Lung (tissue), 12 donors: ENCODE results near the gene CHD6. TPM values are rescaled to one million over a fixed set of nuclear protein-coding genes. Genes with fewer than 3 reads are reported as not detected.
"Not testable (repeated sequence)": the region's sequence is repeated elsewhere in the genome, so short reads cannot be mapped to it uniquely, and the experiment has no call there.

Source experiments
- ATAC-seq: fragments of 200-7000 bp; cut with Tn5 transposase; one replicate; pipeline ENCODE4 v1.9.1; 2020; ENCODE audit warnings: moderate number of reproducible peaks; ENCODE audit not compliant: insufficient read depth, low FRiP score
- DNase-seq, 3 donors: peaks; one replicate each; pipeline ENCODE4 v3.0.0-alpha.2; 2013 to 2017
- H3K27ac ChIP-seq, 2 donors: one replicate each; pipeline ENCODE4 v1.5.1; 2013; ENCODE audit warnings: mild to moderate bottlenecking in 2 of 2, moderate library complexity in 2 of 2, control low read depth in 1 of 2, inconsistent platforms in 1 of 2, low read depth in 1 of 2, low read length in 1 of 2
- H3K27me3 ChIP-seq, 3 donors: one replicate each; pipeline ENCODE4 v1.5.1; 2013; ENCODE audit warnings: low read length in 2 of 3; ENCODE audit not compliant: control insufficient read depth in 3 of 3, insufficient read depth in 3 of 3
- H3K36me3 ChIP-seq, 4 donors: one replicate each; pipeline ENCODE4 v1.5.1; 2013; ENCODE audit warnings: low read length in 4 of 4, mild to moderate bottlenecking in 1 of 4, moderate library complexity in 1 of 4; ENCODE audit not compliant: control insufficient read depth in 4 of 4, insufficient read depth in 4 of 4
- H3K4me1 ChIP-seq, 5 donors: one replicate each; pipeline ENCODE4 v1.5.1; 2013; ENCODE audit warnings: low read length in 5 of 5, mild to moderate bottlenecking in 2 of 5, moderate library complexity in 1 of 5; ENCODE audit not compliant: control insufficient read depth in 5 of 5, insufficient read depth in 5 of 5
- H3K4me3 ChIP-seq: one replicate; pipeline ENCODE4 v1.5.1; 2013; ENCODE audit warnings: mild to moderate bottlenecking, control low read depth, moderate library complexity
- H3K9ac ChIP-seq, 2 donors: one replicate each; pipeline ENCODE4 v1.5.1; 2013; ENCODE audit warnings: low read length in 2 of 2, control low read depth in 1 of 2; ENCODE audit not compliant: insufficient read depth in 1 of 2
- H3K9me3 ChIP-seq, 4 donors: one replicate each; pipeline ENCODE4 v1.5.1; 2013; ENCODE audit warnings: low read length in 3 of 4, mild to moderate bottlenecking in 1 of 4, moderate library complexity in 1 of 4; ENCODE audit not compliant: control insufficient read depth in 4 of 4, insufficient read depth in 3 of 4
- WGBS, 2 donors: extraction: QIAGEN DNeasy Blood & Tissue Kit; methylation state at CpG; one replicate each; pipeline ENCODE4 v1.1.7; 2013; 5-methylcytosine and 5-hydroxymethylcytosine counted together
- polyA plus RNA-seq, 2 donors: library from polyadenylated mRNA; stranded (reverse); fragments of 200-250 nt; gene quantifications; one replicate each; pipeline ENCODE4 v1.2.1, GENCODE V29; 2013
- total RNA-seq, 2 donors: library from RNA; depleted of rRNA in 1 of 2; stranded (reverse); fragments of >200 nt in 1 of 2; gene quantifications; one replicate each; pipeline ENCODE4 v1.2.1, GENCODE V29; 2014 to 2021
- TF ChIP-seq, protein P1 (sequence below): IDR thresholded peaks from 2 replicates; pipeline ENCODE4 v1.5.1; 2012; ENCODE audit warnings: mild to moderate bottlenecking; ENCODE audit errors: control extremely low read depth, extremely low read depth
- donor health status: control.
- donor health status: control.
- donor health status: Bipolar disorder and iron deficiency.
- donor health status: healthy.
- donor health status: DM: yes; HTN: yes; CAD: no.

CHD6 gene
- total and polyA plus RNA-seq, 4 donors: 5.0 to 95.3 (median 21.0) TPM

DNA sequence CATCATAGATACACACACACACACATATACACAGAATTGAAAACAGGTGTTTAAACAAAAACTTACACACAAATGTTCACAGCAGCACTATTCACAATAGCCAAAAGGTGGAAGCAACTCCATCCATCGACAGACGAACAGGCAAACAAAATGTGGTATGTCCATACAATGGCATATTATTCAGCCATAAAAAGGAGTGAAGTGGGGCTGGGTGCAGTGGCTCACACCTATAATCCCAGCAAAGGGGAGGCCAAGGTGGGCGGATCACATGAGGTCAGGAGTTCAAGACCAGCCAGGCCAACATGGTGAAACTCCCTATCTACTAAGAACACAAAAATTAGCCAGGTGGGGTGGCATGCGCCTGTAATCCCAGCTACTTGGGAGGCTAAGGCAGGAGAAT is 80.3 kb downstream of the CHD6 start:
- Histone ChIP-seq H3K4me1 (peaks cover 0 to 2% (median 0%) of the 10 kb centered on the region in 5 donors), H3K4me3 (no peak overlapping the region), H3K9ac (no peak overlapping the region), H3K9me3 (peaks cover 0 to 4% (median 2%) of the 10 kb centered on the region in 4 donors), H3K36me3 (peaks cover 0 to 10% (median 4%) of the 10 kb centered on the region in 4 donors), H3K27ac (no peak overlapping the region), H3K27me3 (no peaks in the 10 kb centered on the region)
- DNase-seq: no peak
- TF ChIP-seq, protein P1, sequence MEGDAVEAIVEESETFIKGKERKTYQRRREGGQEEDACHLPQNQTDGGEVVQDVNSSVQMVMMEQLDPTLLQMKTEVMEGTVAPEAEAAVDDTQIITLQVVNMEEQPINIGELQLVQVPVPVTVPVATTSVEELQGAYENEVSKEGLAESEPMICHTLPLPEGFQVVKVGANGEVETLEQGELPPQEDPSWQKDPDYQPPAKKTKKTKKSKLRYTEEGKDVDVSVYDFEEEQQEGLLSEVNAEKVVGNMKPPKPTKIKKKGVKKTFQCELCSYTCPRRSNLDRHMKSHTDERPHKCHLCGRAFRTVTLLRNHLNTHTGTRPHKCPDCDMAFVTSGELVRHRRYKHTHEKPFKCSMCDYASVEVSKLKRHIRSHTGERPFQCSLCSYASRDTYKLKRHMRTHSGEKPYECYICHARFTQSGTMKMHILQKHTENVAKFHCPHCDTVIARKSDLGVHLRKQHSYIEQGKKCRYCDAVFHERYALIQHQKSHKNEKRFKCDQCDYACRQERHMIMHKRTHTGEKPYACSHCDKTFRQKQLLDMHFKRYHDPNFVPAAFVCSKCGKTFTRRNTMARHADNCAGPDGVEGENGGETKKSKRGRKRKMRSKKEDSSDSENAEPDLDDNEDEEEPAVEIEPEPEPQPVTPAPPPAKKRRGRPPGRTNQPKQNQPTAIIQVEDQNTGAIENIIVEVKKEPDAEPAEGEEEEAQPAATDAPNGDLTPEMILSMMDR: no peak
- WGBS, 2 donors: 98 to 99% methylated on average over 4 of the region's 4 CpGs
- no peak for ATAC-seq

DNA sequence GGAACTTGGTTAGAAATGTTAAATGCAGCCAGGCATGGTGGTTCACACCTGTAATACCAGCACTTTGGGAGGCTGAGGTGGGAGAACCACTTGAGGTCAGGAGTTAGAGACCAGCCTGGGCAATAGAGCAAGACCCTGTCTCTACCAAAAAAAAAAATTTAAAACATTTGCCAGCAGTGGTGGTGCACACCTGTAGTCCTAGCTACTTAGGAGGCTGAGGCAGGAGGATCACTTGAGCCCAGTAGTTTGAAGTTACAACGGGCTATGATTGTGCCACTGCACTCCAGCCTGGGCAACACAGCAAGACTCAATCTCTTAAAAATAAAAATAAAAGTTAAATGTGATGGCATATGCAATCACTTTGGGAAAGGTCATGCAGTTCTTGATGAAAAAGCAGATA is 82.6 kb downstream of the CHD6 start:
- not testable (repeated sequence) for H3K27ac ChIP-seq, H3K27me3 ChIP-seq, H3K9ac ChIP-seq, H3K9me3 ChIP-seq, H3K4me1 ChIP-seq, DNase-seq, H3K4me3 ChIP-seq, ATAC-seq
- H3K36me3 ChIP-seq: peaks cover 0 to 21% (median 10%) of the 10 kb centered on the region in 4 donors
- WGBS, 2 donors: 94 to 97% methylated on average over 1 of the region's 1 CpG

DNA sequence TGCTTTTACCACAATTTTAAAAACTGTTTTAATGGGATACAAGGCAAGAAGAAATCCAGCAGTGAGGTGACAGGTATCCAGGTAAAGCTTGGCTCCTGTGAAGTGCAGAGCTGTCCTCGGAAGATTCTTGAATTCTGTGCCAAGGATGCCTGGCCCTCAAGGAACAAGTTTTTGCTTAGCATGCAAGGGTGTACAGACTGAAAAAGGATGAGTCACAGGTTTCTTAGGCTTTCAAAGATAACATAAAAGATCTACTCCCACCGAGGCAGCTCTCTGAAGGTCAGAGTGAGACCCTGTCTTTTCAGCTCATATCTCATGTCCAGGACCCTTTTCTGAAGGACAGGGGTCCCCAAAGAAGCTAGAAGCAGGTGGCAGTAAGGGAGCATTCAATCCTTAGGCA is 83.3 kb downstream of the CHD6 start:
- WGBS, 2 donors: 93 to 94% methylated on average over 2 of the region's 2 CpGs
- no peak for DNase-seq
- Histone ChIP-seq H3K27me3 (no peaks in the 10 kb centered on the region), H3K9me3 (peaks cover 0 to 4% (median 2%) of the 10 kb centered on the region in 4 donors), H3K4me3 (no peak overlapping the region), H3K4me1 (peaks cover 0 to 4% (median 0%) of the 10 kb centered on the region in 5 donors), H3K27ac (no peak overlapping the region), H3K36me3 (peaks cover 0 to 21% (median 10%) of the 10 kb centered on the region in 4 donors), H3K9ac (no peak overlapping the region)
- ATAC-seq: no peak
- TF ChIP-seq, protein P1: no peak

DNA sequence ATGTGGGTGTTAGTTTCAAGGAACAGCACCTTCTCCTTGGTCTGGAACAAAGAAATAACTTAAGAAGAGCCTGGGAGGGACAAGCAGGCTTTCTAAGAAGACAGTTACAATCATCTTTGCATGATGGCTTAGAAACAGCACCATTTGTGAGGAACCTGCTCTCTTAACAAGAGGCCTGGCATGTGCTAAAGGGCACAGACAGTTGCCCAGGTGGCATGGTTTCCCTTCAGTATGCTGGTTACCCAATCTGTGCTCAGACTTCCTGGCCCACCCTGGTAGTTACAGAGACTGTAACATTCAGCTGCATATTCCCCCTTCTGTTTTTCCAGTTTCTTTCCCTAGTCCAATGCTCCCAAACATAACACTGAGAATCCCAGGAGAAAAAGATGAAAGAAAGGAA is 84.0 kb downstream of the CHD6 start:
- Histone ChIP-seq H3K27me3 (no peaks in the 10 kb centered on the region), H3K4me1 (peaks cover 0 to 4% (median 0%) of the 10 kb centered on the region in 5 donors), H3K36me3 (peaks cover 0 to 21% (median 10%) of the 10 kb centered on the region in 4 donors), H3K27ac (no peak overlapping the region), H3K9me3 (peaks cover 0 to 4% (median 2%) of the 10 kb centered on the region in 4 donors), H3K4me3 (no peak overlapping the region), H3K9ac (no peak overlapping the region)
- TF ChIP-seq, protein P1: no peak
- DNase-seq (no peak), ATAC-seq (no peak)
